ENCODE measurements around the gene SRA1. TPM values are rescaled to one million over a fixed set of nuclear protein-coding genes. Genes with fewer than 3 reads are reported as not detected.

The SRA1 gene
- total RNA-seq, 1 experiment from 2014 or later: 37.8 TPM

DNA sequence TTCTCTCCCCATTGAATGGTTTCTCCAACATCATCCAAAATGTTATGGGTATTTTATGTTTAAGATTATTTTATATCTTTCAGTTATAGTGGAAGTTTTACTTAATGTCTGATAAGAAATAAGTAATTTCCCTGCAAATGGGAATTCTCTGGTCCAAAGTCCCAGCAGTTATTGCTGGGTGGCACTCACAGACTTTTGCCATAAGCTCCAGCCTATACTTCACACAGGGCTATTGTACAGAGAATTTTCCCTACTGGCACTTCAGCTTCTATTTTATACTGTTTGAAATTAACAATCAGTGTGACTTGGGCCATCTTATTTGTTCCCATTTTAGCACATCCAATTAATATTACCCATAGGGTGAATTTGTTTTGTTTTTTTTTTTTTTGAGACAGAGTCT is 42.8 kb upstream of the SRA1 start:
- ATAC-seq: no peak
- TF ChIP-seq SMAD3 (CRISPR knock-in tag; IDR thresholded peaks at IDR 0.05; ENCODE audit: borderline replicate concordance): no peak
- TF ChIP-seq RELA (CRISPR knock-in tag; IDR thresholded peaks at IDR 0.05; ENCODE audit: borderline replicate concordance): no peak
- TF ChIP-seq JAZF1 (CRISPR knock-in tag; IDR thresholded peaks at IDR 0.05): no peak
- TF ChIP-seq, protein P1, sequence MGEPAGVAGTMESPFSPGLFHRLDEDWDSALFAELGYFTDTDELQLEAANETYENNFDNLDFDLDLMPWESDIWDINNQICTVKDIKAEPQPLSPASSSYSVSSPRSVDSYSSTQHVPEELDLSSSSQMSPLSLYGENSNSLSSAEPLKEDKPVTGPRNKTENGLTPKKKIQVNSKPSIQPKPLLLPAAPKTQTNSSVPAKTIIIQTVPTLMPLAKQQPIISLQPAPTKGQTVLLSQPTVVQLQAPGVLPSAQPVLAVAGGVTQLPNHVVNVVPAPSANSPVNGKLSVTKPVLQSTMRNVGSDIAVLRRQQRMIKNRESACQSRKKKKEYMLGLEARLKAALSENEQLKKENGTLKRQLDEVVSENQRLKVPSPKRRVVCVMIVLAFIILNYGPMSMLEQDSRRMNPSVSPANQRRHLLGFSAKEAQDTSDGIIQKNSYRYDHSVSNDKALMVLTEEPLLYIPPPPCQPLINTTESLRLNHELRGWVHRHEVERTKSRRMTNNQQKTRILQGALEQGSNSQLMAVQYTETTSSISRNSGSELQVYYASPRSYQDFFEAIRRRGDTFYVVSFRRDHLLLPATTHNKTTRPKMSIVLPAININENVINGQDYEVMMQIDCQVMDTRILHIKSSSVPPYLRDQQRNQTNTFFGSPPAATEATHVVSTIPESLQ (CRISPR knock-in tag; IDR thresholded peaks at IDR 0.05): no peak
- no peak for TF ChIP-seq ATF3 (CRISPR knock-in tag; conservative IDR thresholded peaks at IDR 0.05)
- TF ChIP-seq, protein P2, sequence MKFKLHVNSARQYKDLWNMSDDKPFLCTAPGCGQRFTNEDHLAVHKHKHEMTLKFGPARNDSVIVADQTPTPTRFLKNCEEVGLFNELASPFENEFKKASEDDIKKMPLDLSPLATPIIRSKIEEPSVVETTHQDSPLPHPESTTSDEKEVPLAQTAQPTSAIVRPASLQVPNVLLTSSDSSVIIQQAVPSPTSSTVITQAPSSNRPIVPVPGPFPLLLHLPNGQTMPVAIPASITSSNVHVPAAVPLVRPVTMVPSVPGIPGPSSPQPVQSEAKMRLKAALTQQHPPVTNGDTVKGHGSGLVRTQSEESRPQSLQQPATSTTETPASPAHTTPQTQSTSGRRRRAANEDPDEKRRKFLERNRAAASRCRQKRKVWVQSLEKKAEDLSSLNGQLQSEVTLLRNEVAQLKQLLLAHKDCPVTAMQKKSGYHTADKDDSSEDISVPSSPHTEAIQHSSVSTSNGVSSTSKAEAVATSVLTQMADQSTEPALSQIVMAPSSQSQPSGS (CRISPR knock-in tag; IDR thresholded peaks at IDR 0.05; ENCODE audit: borderline replicate concordance, low read depth): no peak
- no peak for TF ChIP-seq ZNF425 (CRISPR knock-in tag; conservative IDR thresholded peaks at IDR 0.05)
- Mint-ChIP-seq H3K4me1 (no peaks in the 10 kb centered on the region), H3K27me3 (ENCODE audit: low read depth) (peaks cover 30% of the 10 kb centered on the region), H3K9me3 (peaks cover 9% of the 10 kb centered on the region; the same call in 1 of the 2 replicates), H3K27ac (no peak overlapping the region), H3K4me3 (no peak overlapping the region), H3K36me3 (no peaks in the 10 kb centered on the region)
- DNase-seq (ENCODE audit: low spot score): no peak
- ChIA-PET POLR2A (no interaction called here), CTCF (interaction anchor here (0.6 to 0.9 kb wide), 2 partner anchors 35 to 562 kb away, joined by 3 read pairs; no protein-coding TSS in a partner anchor)

- H3K4me1 Mint-ChIP-seq: no peaks in the 10 kb centered on the region
- H3K4me3 Mint-ChIP-seq: no peak overlapping the region
- ChIA-PET CTCF (no interaction called here), POLR2A (no interaction called here)
- H3K36me3 Mint-ChIP-seq: no peaks in the 10 kb centered on the region
- DNase-seq (ENCODE audit: low spot score): no peak
- 0 out of 2 replicates have a peak, but pooled peaks cover 3% of the 10 kb centered on the region for H3K9me3 Mint-ChIP-seq
- no peak for ATAC-seq
- peaks cover 30% of the 10 kb centered on the region for H3K27me3 Mint-ChIP-seq (ENCODE audit: low read depth)
- TF ChIP-seq GTF2I (CRISPR knock-in tag; conservative IDR thresholded peaks at IDR 0.05) (no peak), E2F4 (CRISPR knock-in tag; IDR thresholded peaks at IDR 0.05; ENCODE audit: borderline replicate concordance, low read depth) (no peak), ZNF263 (CRISPR knock-in tag; IDR thresholded peaks at IDR 0.05; ENCODE audit: low read depth) (no peak), KAT7 (CRISPR knock-in tag; IDR thresholded peaks at IDR 0.05; ENCODE audit: borderline replicate concordance) (no peak), CREB1 (CRISPR knock-in tag; IDR thresholded peaks at IDR 0.05) (no peak)
- TF ChIP-seq, protein P1 (CRISPR knock-in tag; IDR thresholded peaks at IDR 0.05): no peak
- H3K27ac Mint-ChIP-seq: no peak overlapping the region
Observed at GRCh38 chr5:140598836-140599235, 41.6 kb upstream of the SRA1 start.

DNA sequence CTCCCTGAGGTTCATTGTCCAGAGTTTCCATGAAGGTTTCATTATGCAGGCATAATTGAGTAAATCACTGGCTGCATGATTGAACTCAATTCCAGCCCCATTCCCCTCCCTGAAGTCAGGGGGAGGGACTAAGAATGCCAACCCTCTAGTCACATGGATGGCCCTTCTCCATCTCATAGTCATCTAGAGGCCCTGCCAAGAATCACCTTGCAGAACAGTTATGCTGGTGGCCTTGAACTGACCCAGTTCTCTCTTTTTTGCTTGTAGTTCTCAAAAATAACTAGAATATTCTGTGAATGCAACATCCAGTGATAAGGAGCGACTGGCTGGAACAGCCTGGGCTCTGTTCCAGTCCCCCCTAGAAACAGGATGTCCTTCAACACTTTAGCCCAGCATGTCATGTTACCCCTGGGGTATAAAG is 39.1 kb upstream of the SRA1 start:
- ChIA-PET CTCF (no interaction called here), POLR2A (no interaction called here)
- Mint-ChIP-seq H3K9me3 (no peaks in the 10 kb centered on the region), H3K4me1 (peaks cover 5% of the 10 kb centered on the region), H3K27ac (no peak overlapping the region), H3K4me3 (no peak overlapping the region), H3K36me3 (no peaks in the 10 kb centered on the region), H3K27me3 (ENCODE audit: low read depth) (peaks cover 30% of the 10 kb centered on the region)
- no peak for ATAC-seq
- no peak for DNase-seq (ENCODE audit: low spot score)
- TF ChIP-seq ATF1 (CRISPR knock-in tag; IDR thresholded peaks at IDR 0.05) (no peak), ZNF423 (CRISPR knock-in tag; IDR thresholded peaks at IDR 0.05) (no peak), ZNF121 (CRISPR knock-in tag; IDR thresholded peaks at IDR 0.05) (no peak), ZNF425 (CRISPR knock-in tag; conservative IDR thresholded peaks at IDR 0.05) (no peak), ATF3 (CRISPR knock-in tag; conservative IDR thresholded peaks at IDR 0.05) (no peak), KAT7 (CRISPR knock-in tag; IDR thresholded peaks at IDR 0.05; ENCODE audit: borderline replicate concordance) (no peak), NFE2L1 (CRISPR knock-in tag; IDR thresholded peaks at IDR 0.05) (no peak), NR2C2 (CRISPR knock-in tag; IDR thresholded peaks at IDR 0.05) (no peak)
